Activated CD4-positive, alpha-beta T cell treated with anti-CD3 and anti-CD28 coated beads for 4 hours (primary cell): ENCODE data around the gene PPDPF.

Source experiments
- DNase-seq, 2 donors: peaks; one replicate each; pipeline ENCODE4 v3.0.0-alpha.2; 2020

Gene PPDPF

GRCh38 chr20:63522091-63522868, 1.7 kb downstream of the PPDPF start:
- no peak for DNase-seq

- no peak for DNase-seq
These were observed 2.5 kb downstream of the PPDPF start for GRCh38 chr20:63522981-63523611.

GRCh38 chr20:63525185-63525584, 4.6 kb downstream of the PPDPF start:
- DNase-seq: no peak

GRCh38 chr20:63525971-63526370, 5.4 kb downstream of the PPDPF start:
- DNase-seq: no peak

GRCh38 chr20:63527184-63527583, 6.6 kb downstream of the PPDPF start:
- DNase-seq: no peak

- no peak for DNase-seq
These were observed 8.8 kb downstream of the PPDPF start for GRCh38 chr20:63529180-63529860.

- DNase-seq: no peak
These were observed 9.6 kb downstream of the PPDPF start for GRCh38 chr20:63529861-63530787.

- no peak for DNase-seq
These were observed 10.2 kb downstream of the PPDPF start for GRCh38 chr20:63530788-63531160.

GRCh38 chr20:63531686-63532448, 11.3 kb downstream of the PPDPF start:
- DNase-seq: no peak

- no peak for DNase-seq
These were observed 11.9 kb downstream of the PPDPF start for GRCh38 chr20:63532449-63532971.

- no peak for DNase-seq
These were observed 12.8 kb downstream of the PPDPF start for GRCh38 chr20:63533388-63533787.

- DNase-seq: no peak
These were observed 13.4 kb downstream of the PPDPF start for GRCh38 chr20:63533871-63534393.

- no peak for DNase-seq
These were observed 13.9 kb downstream of the PPDPF start for GRCh38 chr20:63534427-63534830.

- no peak for DNase-seq
These were observed 14.5 kb downstream of the PPDPF start for GRCh38 chr20:63534831-63535651.

- no peak for DNase-seq
These were observed 15.8 kb downstream of the PPDPF start for GRCh38 chr20:63536241-63536977.

GRCh38 chr20:63536997-63537524, 16.5 kb downstream of the PPDPF start, which contains the start of gene PTK6:
Gene PTK6 (minus strand): TSS chr20:63537376. CDS start chr20:63537314, 62 bp downstream.
- DNase-seq: no peak

- peak; percentile 90 to 91 for DNase-seq
These were observed 17.1 kb downstream of the PPDPF start for GRCh38 chr20:63537525-63538203.

- peak; percentile 40 for DNase-seq
These were observed 17.9 kb downstream of the PPDPF start for GRCh38 chr20:63538204-63539091.
